Measurements from ENCODE around the gene PLEKHB2.
"Not testable (repeated sequence)": the region's sequence is repeated elsewhere in the genome, so short reads cannot be mapped to it uniquely, and the experiment has no call there.

The PLEKHB2 gene

GRCh38 chr2:131105156-131105949, at the start of gene PLEKHB2:
TSS of gene PLEKHB2 (plus strand) at chr2:131105336. CDS start at chr2:131120942, 15,606 bp downstream.
- DNase-seq, result peak; percentile 92 to 96

GRCh38 chr2:131056204-131056931, 48.8 kb upstream of the PLEKHB2 start:
- DNase-seq, result no peak

- DNase-seq, result no peak
Observed at GRCh38 chr2:131056932-131057287, 48.2 kb upstream of the PLEKHB2 start.

GRCh38 chr2:131058214-131058843, 46.8 kb upstream of the PLEKHB2 start:
- no peak for DNase-seq

GRCh38 chr2:131058920-131059319, 46.2 kb upstream of the PLEKHB2 start:
- DNase-seq, result no peak

- no peak for DNase-seq
Observed at GRCh38 chr2:131063501-131064283, 41.4 kb upstream of the PLEKHB2 start.

GRCh38 chr2:131064589-131065512, 40.3 kb upstream of the PLEKHB2 start:
- no peak for DNase-seq

- DNase-seq, result no peak
Observed at GRCh38 chr2:131067465-131068125, 37.5 kb upstream of the PLEKHB2 start.

GRCh38 chr2:131068172-131068571, 37.0 kb upstream of the PLEKHB2 start:
- DNase-seq, result not testable (repeated sequence)

- not testable (repeated sequence) for DNase-seq
Observed at GRCh38 chr2:131075578-131075977, 29.6 kb upstream of the PLEKHB2 start.

- no peak for DNase-seq
Observed at GRCh38 chr2:131076707-131077106, 28.4 kb upstream of the PLEKHB2 start.

- DNase-seq, result no peak
Observed at GRCh38 chr2:131077182-131077846, 27.8 kb upstream of the PLEKHB2 start.

GRCh38 chr2:131077966-131078365, 27.2 kb upstream of the PLEKHB2 start:
- DNase-seq, result no peak

- DNase-seq, result not testable (repeated sequence)
Observed at GRCh38 chr2:131079931-131080330, 25.2 kb upstream of the PLEKHB2 start.

GRCh38 chr2:131081190-131081589, 23.9 kb upstream of the PLEKHB2 start:
- DNase-seq, result no peak

- no peak for DNase-seq
Observed at GRCh38 chr2:131085646-131086045, 19.5 kb upstream of the PLEKHB2 start.

- peak; percentile 11 to 48 for DNase-seq
Observed at GRCh38 chr2:131092458-131093005, 12.6 kb upstream of the PLEKHB2 start.

- peak; percentile 70 to 76 for DNase-seq
Observed at GRCh38 chr2:131093006-131093695, 12.0 kb upstream of the PLEKHB2 start, which contains the start of gene FAM168B. TSS of gene FAM168B (minus strand) at chr2:131093460. CDS start at chr2:131082646, 10,814 bp downstream.

- peak; percentile 68 to 76 for DNase-seq
Observed at GRCh38 chr2:131093696-131094462, 11.3 kb upstream of the PLEKHB2 start.
